ENCODE data around the gene MAD2L2.
A peak's percentile ranks its signal among the peaks of the same experiment; 100 is the strongest.

Gene MAD2L2

GRCh38 chr1:11681071-11681771 is at the start of gene MAD2L2:
TSS of gene MAD2L2 (minus strand) at chr1:11681148. CDS start at chr1:11680601, 547 bp downstream.
- DNase-seq = peak; percentile 53

DNA sequence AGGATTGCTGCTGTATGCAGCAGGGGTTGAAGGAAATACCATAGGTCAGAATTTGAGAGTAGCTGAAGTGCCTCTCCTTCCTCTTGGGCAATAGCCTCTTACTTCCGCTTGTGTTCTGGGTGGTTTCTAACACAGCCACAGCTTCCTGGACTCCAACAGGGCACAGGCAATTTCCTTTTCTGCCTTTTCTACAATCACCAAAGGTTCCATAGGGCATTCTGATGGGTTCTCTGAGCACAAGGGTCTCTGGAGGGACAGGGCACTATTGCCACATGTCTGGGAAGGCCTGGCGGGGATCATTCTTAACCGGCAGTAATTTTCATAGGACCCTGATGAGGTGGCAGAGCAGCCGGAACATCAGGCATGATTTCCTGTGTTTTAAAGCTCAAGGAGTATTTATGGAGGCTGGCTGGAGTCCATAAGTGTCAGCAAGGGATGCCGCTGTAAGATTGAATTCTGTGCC is 49.5 kb upstream of the MAD2L2 start:
- DNase-seq = no peak

DNA sequence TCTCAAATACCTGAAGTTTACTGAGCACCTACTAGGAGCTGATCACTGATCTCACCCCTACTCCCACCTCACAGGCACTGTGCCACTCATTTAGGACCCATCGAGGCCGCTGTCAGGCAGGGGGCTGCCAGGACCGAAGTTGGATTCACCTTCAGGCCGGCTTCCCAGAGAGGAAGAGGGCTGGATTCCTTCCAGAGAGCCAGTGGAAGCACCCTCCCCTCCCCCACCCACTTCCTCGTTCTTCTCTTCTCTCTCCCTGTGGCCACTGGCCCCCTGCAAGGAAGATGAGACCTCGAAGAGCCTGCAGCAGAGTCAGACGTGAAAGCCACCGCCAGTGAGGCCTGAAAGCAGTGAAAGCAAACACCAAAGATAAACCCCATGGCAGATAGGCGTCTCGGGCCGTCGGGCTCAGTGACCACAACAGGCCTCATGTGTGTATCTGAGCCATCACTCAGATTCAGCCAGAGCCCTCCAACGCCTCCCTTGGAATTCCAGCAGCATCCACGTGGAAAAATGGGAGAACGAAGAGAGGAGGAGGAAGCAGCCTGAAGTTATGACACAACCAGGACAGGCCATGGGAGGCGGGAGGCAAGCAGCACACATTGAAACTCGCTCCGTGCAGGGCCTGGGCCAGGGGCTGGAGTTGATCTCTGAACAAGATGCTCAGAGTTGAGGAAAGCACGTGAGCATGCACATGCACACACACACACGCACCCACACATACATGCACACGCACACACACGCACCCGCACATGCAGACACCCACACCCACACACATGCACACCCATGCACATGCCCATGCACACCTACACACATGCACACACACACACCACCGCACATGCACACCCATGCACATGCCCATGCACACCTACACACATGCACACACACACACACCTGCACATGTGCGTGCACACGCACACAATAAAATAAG is 48.8 kb upstream of the MAD2L2 start:
- no peak for DNase-seq

- DNase-seq = no peak
These were observed 48.2 kb upstream of the MAD2L2 start for GRCh38 chr1:11729155-11729497.

GRCh38 chr1:11728126-11728806 is 47.3 kb upstream of the MAD2L2 start:
- DNase-seq = no peak

DNA sequence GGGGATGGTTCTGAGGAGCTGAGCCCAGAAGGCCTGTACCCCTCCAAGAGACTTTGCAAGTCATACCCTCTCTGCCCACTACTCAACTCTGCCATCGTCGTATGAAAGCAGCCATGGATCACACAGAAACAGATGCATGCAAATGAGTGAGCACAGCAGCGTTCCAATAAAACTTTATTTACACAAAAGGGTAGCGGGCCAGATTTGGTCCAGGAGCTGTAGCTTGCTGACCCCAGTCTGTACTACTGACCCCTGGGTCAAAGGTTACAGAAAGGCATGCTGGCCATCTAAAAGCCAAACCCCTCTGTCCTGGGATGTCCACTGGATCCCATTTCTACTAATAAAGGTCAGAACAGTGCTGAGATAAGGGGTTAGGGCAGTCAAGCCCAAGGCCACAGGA is 46.2 kb upstream of the MAD2L2 start:
- no peak for DNase-seq

DNA sequence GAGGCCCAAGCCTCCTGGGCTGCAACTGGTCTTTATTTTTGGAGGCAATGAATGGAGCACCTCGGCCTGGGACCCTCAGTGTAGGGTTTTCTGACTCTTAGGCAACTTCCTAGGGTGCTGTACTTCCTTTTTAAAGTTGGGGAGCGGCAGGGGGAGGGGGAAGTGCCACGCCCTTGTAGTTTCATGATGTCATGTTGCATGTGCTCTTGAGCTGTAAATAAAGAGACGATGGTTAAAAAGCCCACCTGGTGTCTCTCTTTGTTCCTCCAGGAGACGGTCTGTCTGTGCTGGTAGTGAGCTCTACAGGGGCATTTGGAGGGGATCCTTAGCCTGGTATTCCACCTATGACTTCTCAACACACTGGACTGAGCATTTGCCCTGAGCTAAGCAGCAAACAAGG is 44.7 kb upstream of the MAD2L2 start:
- no peak for DNase-seq

GRCh38 chr1:11722538-11722937 is 41.6 kb upstream of the MAD2L2 start:
- DNase-seq = no peak

- no peak for DNase-seq
These were observed 40.4 kb upstream of the MAD2L2 start for GRCh38 chr1:11721311-11721710.

DNA sequence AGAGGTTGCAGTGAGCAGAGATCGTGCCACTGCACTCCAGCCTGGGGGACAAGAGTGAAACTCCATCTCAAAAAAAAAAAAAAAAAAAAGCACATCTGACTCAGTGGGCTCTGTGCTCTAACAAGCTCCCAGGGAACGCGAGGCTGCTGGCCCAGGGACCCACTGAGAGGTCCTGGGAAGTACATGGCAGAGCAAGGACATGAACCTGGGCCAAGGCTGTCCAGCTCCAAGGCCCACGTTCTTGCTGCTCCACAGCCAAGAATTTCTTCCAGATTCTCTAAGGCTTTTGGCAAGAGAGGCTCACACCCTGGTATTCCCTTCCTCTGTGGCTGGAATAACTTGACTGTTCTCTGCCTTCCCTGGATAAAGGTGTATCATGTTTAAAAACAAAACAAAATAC is 39.6 kb upstream of the MAD2L2 start:
- no peak for DNase-seq

DNA sequence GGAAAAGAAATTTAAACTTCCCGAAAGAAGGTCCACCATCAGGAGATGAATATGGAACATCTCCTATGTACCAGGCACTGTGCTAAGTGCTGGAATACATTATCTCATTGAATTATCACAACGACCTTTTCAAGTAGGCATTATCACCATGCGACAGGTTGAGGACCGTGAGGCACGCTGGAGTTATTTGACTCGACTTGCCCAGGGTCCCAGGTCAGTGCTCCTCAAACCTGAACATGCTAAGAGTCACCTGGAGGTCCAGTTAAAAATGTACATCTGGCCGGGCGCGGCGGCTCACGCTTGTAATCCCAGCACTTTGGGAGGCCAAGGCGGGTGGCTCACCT is 39.1 kb upstream of the MAD2L2 start:
- no peak for DNase-seq

DNA sequence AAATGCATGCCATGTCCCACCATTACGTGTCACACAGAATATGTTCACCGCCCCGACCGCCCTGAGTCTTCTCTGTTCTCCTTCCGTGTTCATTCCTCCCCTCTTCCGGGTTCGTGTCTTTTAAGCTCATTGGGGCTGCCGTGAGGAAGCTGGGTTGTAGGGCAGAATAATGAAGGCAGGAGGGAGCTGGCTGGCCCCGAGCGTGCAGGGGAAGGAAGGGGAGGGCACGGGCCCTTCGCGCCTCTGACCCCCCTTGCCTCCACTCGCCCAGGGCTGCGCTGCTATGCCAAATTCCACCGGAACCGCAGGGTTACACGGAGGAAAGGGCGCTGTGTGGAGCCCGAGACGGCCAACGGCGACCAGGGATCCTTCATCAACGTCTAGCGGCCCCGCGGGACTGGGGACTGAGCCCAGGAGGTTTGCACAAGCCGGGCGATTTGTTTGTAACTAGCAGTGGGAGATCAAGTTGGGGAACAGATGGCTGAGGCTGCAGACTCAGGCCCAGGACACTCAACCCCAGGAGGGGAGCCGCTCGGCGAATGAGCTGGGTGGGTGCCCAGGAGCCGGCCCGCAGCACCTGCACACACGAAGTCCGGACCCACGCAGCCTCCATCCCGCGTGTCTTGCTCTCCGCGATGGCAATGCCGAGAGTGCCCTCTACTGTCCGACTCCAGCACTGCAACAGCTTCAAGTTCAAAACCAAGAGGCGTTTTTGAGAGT is 38.5 kb upstream of the MAD2L2 start:
- DNase-seq = peak; percentile 27

GRCh38 chr1:11714831-11715575 is 34.1 kb upstream of the MAD2L2 start:
- DNase-seq = no peak

- DNase-seq = no peak
These were observed 32.1 kb upstream of the MAD2L2 start for GRCh38 chr1:11713095-11713494.

DNA sequence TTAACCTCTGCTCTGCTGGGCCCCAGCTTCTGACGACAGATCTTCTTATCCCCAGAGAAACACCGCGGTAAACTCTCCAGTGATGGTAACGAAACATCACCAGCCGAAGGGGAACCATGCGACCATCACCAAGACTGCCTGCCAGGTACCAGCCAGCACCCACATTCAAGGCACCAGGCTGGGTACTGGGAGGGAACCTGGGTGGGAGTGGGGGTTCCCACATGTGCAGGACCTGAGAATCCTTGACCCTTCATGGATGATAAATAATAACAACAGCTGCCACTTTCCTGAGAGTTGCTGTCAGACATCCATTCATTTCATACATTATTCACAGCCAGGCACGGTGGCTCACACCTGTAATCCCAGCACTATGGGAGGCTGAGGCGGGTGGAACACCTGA is 31.3 kb upstream of the MAD2L2 start:
- no peak for DNase-seq

GRCh38 chr1:11711490-11711889 is 30.5 kb upstream of the MAD2L2 start:
- DNase-seq = no peak

GRCh38 chr1:11708554-11709350 is 27.8 kb upstream of the MAD2L2 start:
- no peak for DNase-seq

- DNase-seq = peak; percentile 4
These were observed 26.8 kb upstream of the MAD2L2 start for GRCh38 chr1:11707621-11708276.

- no peak for DNase-seq
These were observed 25.3 kb upstream of the MAD2L2 start for GRCh38 chr1:11706292-11706691.

DNA sequence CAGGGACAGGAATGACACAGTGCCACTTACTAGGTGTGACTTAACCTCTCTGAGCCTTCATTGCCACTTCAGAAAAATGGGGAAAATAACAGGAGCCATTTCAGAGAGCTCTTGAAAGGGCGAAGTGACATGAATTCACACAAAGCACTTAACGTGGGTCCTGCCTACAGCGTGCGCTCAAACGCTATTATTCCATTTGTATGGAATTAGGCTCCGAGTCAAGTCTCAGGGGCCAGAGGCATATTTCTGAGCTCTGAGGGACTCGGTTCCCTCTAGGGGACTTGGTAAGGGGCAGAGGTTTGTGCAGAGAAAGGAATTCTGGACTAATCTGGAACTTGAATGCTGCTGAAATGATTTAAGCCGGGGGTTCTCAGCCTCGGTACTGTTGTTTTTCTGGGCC is 24.6 kb upstream of the MAD2L2 start:
- DNase-seq = no peak

All from SHP77 treated with DMSO at 0.1 percent for 48 hours (cell line).